Right atrium auricular region (tissue), 2 donors: ENCODE data around the gene DNAJC6. TPM values are rescaled to one million over a fixed set of nuclear protein-coding genes. Genes with fewer than 3 reads are reported as not detected.
A peak's percentile ranks its signal among the peaks of the same experiment; 100 is the strongest.

ENCODE experiments used
- DNase-seq: peaks from one replicate; pipeline ENCODE4 v3.0.0-alpha.2; 2019; ENCODE audit warnings: low spot score
- H3K27ac ChIP-seq, 2 donors: fragments of 200-600 bp; sonication (generic); 1 replicate in 1 of 2; 2 replicates in 1 of 2; pipeline ENCODE4 v1.5.1; 2016 to 2019
- H3K27me3 ChIP-seq, 2 donors: fragments of 200-600 bp; sonication (generic); one replicate each; pipeline versions ENCODE4 v1.5.1 to v1.6.0; 2017 to 2019
- H3K36me3 ChIP-seq: fragments of 200-600 bp; sonication (generic); one replicate; pipeline ENCODE4 v1.5.1; 2016
- H3K4me1 ChIP-seq, 2 donors: fragments of 200-600 bp; sonication (generic); one replicate each; pipeline versions ENCODE4 v1.5.1 to v1.6.0; 2017 to 2019
- H3K4me3 ChIP-seq, 2 donors: fragments of 200-600 bp; sonication (generic); 1 replicate in 1 of 2; 2 replicates in 1 of 2; pipeline ENCODE4 v1.5.1; 2017 to 2019; ENCODE audit warnings: mild to moderate bottlenecking in 1 of 2, moderate library complexity in 1 of 2
- H3K9me3 ChIP-seq, 2 donors: fragments of 200-600 bp; sonication (generic); one replicate each; pipeline ENCODE4 v1.5.1; 2019
- CTCF ChIP-seq, 2 donors: fragments of 200-600 bp; sonication (generic); IDR thresholded peaks; one replicate each; pipeline ENCODE4 v1.5.1; 2019; ENCODE audit warnings: antibody characterized with exemption in 2 of 2
- total RNA-seq, 2 donors: library from RNA; depleted of rRNA; stranded (reverse); fragments of >200 nt; gene quantifications; one replicate each; pipeline ENCODE4 v1.1.0, GENCODE V29; 2016

The DNAJC6 gene
- total RNA-seq, 2 donors from 2014 or later = 17.3 to 24.6 TPM

- peak overlapping the region; percentile 73 to 93 for H3K4me3 ChIP-seq
- H3K9me3 ChIP-seq = no peaks in the 10 kb centered on the region
- TF ChIP-seq CTCF (IDR thresholded peaks at IDR 0.05) = no peak
- H3K36me3 ChIP-seq = peaks cover 2% of the 10 kb centered on the region
- H3K27ac ChIP-seq = peak overlapping the region; percentile 95 to 97
- peak; percentile 96 for DNase-seq
- no peaks in the 10 kb centered on the region for H3K27me3 ChIP-seq
- H3K4me1 ChIP-seq = peaks cover 0 to 33% of the 10 kb centered on the region in 2 donors
These were observed 110.6 kb downstream of the DNAJC6 start for GRCh38 chr1:65419681-65420589.

- Histone ChIP-seq H3K4me3 (peak within 1 kb of the TSS; percentile 73 to 93), H3K9me3 (no peaks in the 10 kb centered on the region), H3K36me3 (peaks cover 10% of the 10 kb centered on the region), H3K4me1 (peaks cover 0 to 33% of the 10 kb centered on the region in 2 donors), H3K27me3 (no peaks in the 10 kb centered on the region), H3K27ac (peak within 1 kb of the TSS; percentile 95 to 97)
- DNase-seq = no peak
- TF ChIP-seq CTCF (IDR thresholded peaks at IDR 0.05) = no peak
These were observed 111.4 kb downstream of the DNAJC6 start, which contains the start of the genes LEPR and LEPROT for GRCh38 chr1:65420590-65421350. Gene LEPR, plus strand, starts transcription at chr1:65420668. Its CDS starts 144,898 bp downstream, at chr1:65565566. Gene LEPROT, plus strand, starts transcription at chr1:65420668. Its CDS starts 57 bp downstream, at chr1:65420725.

- TF ChIP-seq CTCF (IDR thresholded peaks at IDR 0.05) = no peak
- Histone ChIP-seq H3K9me3 (no peaks in the 10 kb centered on the region), H3K4me1 (peaks cover 0 to 33% of the 10 kb centered on the region in 2 donors)
These were observed 112.1 kb downstream of the DNAJC6 start for GRCh38 chr1:65421351-65422025.

GRCh38 chr1:65422241-65423203, 113.2 kb downstream of the DNAJC6 start:
- no peak for DNase-seq
- H3K27me3 ChIP-seq = no peaks in the 10 kb centered on the region
- H3K4me1 ChIP-seq = peaks cover 0 to 33% of the 10 kb centered on the region in 2 donors
- peaks cover 28% of the 10 kb centered on the region for H3K36me3 ChIP-seq
- H3K9me3 ChIP-seq = no peaks in the 10 kb centered on the region
- peak overlapping the region; percentile 95 to 97 for H3K27ac ChIP-seq
- TF ChIP-seq CTCF (IDR thresholded peaks at IDR 0.05) = no peak
- peak overlapping the region in 1 of 2 donors; percentile 93 for H3K4me3 ChIP-seq

More at GRCh38 chr1:65421351-65422025, 112.1 kb downstream of the DNAJC6 start:
- no peak for DNase-seq
- H3K36me3 ChIP-seq = peaks cover 18% of the 10 kb centered on the region
- no peaks in the 10 kb centered on the region for H3K27me3 ChIP-seq
- H3K4me3 ChIP-seq = peak overlapping the region; percentile 73 to 93
- peak overlapping the region; percentile 95 to 97 for H3K27ac ChIP-seq
